Measurements from ENCODE around the gene SPR. TPM values are rescaled to one million over a fixed set of nuclear protein-coding genes. Genes with fewer than 3 reads are reported as not detected.

Gene SPR
- total RNA-seq, 1 experiment from 2014 or later = 22.6 TPM

DNA sequence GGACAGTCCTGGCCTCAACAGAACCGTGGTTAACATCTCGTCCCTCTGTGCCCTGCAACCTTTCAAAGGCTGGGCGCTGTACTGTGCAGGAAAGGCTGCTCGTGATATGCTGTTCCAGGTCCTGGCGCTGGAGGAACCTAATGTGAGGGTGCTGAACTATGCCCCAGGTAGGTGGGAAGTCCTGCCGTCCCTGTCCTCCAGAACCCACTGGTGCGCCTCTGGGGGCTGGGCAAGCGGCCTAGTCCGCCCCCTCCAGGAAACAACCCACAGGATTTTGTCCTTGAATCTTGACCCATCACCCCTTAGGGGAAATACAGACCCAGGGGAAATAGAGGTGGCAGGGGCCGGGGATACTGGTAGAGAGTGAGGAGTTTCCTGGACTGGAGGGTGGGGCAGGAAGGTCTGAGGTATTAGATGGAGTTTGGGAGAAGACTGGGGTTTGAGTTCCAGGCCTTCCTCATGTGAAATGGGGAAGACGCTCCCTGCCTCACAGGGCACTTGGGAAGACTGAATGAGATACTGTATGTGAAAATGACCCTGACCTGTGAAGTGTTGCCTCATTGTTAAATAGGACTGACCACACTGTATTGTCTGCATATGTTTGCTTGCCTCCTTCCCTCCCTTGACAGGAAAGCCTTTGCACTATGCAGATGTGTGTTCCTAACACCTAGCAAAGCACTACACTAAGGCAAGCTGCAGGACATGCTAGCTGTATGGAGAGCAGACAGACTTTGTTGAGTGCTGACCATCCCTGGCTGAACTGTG is 1.4 kb downstream of the SPR start:
- H3K9me3 ChIP-seq (ENCODE audit: low read depth, low read length, poor library complexity, severe bottlenecking) = no peaks in the 10 kb centered on the region
- intact Hi-C loops (cut with micrococcal nuclease; ENCODE audit: unreplicated experiment) = loop anchor here (1.0 kb wide), 1 partner anchor 117 kb away; no protein-coding TSS in a partner anchor
- peaks cover 11% of the 10 kb centered on the region for H3K27me3 ChIP-seq (replicated peaks; ENCODE audit: insufficient read depth, low read depth, low read length, poor library complexity)
- no TSS peak for BruUV-seq (replicated peaks)
- H3K4me3 ChIP-seq (ENCODE audit: low read depth, low read length, poor library complexity, severe bottlenecking) = peak overlapping the region; percentile 76
- H3K27ac ChIP-seq (ENCODE audit: low read depth, low read length, poor library complexity, severe bottlenecking) = no peak overlapping the region
- DNase-seq (ENCODE audit: low spot score) = no peak
- TF ChIP-seq, protein P1, sequence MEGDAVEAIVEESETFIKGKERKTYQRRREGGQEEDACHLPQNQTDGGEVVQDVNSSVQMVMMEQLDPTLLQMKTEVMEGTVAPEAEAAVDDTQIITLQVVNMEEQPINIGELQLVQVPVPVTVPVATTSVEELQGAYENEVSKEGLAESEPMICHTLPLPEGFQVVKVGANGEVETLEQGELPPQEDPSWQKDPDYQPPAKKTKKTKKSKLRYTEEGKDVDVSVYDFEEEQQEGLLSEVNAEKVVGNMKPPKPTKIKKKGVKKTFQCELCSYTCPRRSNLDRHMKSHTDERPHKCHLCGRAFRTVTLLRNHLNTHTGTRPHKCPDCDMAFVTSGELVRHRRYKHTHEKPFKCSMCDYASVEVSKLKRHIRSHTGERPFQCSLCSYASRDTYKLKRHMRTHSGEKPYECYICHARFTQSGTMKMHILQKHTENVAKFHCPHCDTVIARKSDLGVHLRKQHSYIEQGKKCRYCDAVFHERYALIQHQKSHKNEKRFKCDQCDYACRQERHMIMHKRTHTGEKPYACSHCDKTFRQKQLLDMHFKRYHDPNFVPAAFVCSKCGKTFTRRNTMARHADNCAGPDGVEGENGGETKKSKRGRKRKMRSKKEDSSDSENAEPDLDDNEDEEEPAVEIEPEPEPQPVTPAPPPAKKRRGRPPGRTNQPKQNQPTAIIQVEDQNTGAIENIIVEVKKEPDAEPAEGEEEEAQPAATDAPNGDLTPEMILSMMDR (conservative IDR thresholded peaks at IDR 0.05; ENCODE audit: low read depth, low read length) = no peak
- no peak for TF ChIP-seq EZH2 (IDR thresholded peaks at IDR 0.05; ENCODE audit: borderline replicate concordance, low read depth, low read length, poor library complexity, severe bottlenecking)
- CTCF ChIA-PET = interaction anchor here (1.2 kb wide), 1 partner anchor 288 kb away, joined by 3 read pairs; no protein-coding TSS in a partner anchor
- POLR2A ChIA-PET (ENCODE audit: low non-redundant PET) = no interaction called here
- peaks cover 4% of the 10 kb centered on the region for H3K4me1 ChIP-seq (ENCODE audit: insufficient read depth, low read length, poor library complexity, severe bottlenecking)
- no peaks in the 10 kb centered on the region for H3K36me3 ChIP-seq (ENCODE audit: insufficient read depth, low read length, poor library complexity, severe bottlenecking)

- DNase-seq (ENCODE audit: low spot score) = no peak
- TF ChIP-seq, protein P1 (conservative IDR thresholded peaks at IDR 0.05; ENCODE audit: low read depth, low read length) = no peak
- TF ChIP-seq EZH2 (IDR thresholded peaks at IDR 0.05; ENCODE audit: borderline replicate concordance, low read depth, low read length, poor library complexity, severe bottlenecking) = no peak
- intact Hi-C loops (cut with micrococcal nuclease; ENCODE audit: unreplicated experiment) = loop anchor here (5.0 to 10.0 kb wide), 2 partner anchors 195 to 287 kb away; no protein-coding TSS in a partner anchor
- ChIA-PET CTCF (interaction anchor here (0.7 kb wide), 2 partner anchors 1354 to 1613 kb away, joined by 7 read pairs; no protein-coding TSS in a partner anchor), POLR2A (ENCODE audit: low non-redundant PET) (no interaction called here)
- Histone ChIP-seq H3K4me1 (ENCODE audit: insufficient read depth, low read length, poor library complexity, severe bottlenecking) (peaks cover 4% of the 10 kb centered on the region), H3K27me3 (replicated peaks; ENCODE audit: insufficient read depth, low read depth, low read length, poor library complexity) (peaks cover 11% of the 10 kb centered on the region), H3K9me3 (ENCODE audit: low read depth, low read length, poor library complexity, severe bottlenecking) (no peaks in the 10 kb centered on the region), H3K4me3 (ENCODE audit: low read depth, low read length, poor library complexity, severe bottlenecking) (no peak overlapping the region), H3K27ac (ENCODE audit: low read depth, low read length, poor library complexity, severe bottlenecking) (no peak overlapping the region), H3K36me3 (ENCODE audit: insufficient read depth, low read length, poor library complexity, severe bottlenecking) (no peaks in the 10 kb centered on the region)
- no TSS peak for BruUV-seq (replicated peaks)
Measured at GRCh38 chr2:72889991-72890390, 2.8 kb downstream of the SPR start.

DNA sequence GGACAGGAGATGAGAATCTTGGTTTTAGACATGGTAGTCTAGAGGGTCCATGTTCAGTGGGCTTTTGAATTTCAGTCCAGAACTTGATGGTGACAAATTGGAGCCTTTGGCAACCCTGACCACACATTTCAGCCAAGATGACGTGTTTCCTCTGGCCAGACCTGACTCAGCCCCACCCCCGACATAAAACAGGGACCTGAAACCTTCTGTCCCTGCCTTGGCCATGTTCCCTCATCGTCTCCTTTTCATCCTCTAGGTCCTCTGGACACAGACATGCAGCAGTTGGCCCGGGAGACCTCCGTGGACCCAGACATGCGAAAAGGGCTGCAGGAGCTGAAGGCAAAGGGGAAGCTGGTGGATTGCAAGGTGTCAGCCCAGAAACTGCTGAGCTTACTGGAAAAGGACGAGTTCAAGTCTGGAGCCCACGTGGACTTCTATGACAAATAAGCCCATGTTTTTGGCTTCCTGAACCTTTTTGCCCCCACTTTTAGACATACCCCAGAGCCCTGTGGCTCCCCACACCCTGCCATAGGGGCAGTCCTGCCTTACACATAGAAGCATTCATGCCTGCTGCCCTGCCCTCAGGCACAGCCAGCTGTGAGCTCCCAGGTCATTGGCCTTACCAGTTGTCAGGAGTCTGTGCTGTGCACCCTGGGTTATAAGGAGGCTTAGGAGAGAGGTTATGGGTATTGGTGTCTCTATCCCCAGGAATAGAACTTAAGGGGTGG is 4.0 kb downstream of the SPR start:
- BruUV-seq (replicated peaks) = TSS peak; percentile 56
- POLR2A ChIA-PET (ENCODE audit: low non-redundant PET) = no interaction called here
- H3K9me3 ChIP-seq (ENCODE audit: low read depth, low read length, poor library complexity, severe bottlenecking) = no peaks in the 10 kb centered on the region
- no peak for DNase-seq (ENCODE audit: low spot score)
- H3K36me3 ChIP-seq (ENCODE audit: insufficient read depth, low read length, poor library complexity, severe bottlenecking) = no peaks in the 10 kb centered on the region
- TF ChIP-seq, protein P1 (conservative IDR thresholded peaks at IDR 0.05; ENCODE audit: low read depth, low read length) = no peak
- TF ChIP-seq EZH2 (IDR thresholded peaks at IDR 0.05; ENCODE audit: borderline replicate concordance, low read depth, low read length, poor library complexity, severe bottlenecking) = no peak
- no peak overlapping the region for H3K4me3 ChIP-seq (ENCODE audit: low read depth, low read length, poor library complexity, severe bottlenecking)
- CTCF ChIA-PET = interaction anchor here (3.3 kb wide), 1 partner anchor 82 kb away, joined by 22 read pairs; no protein-coding TSS in a partner anchor
- no peaks in the 10 kb centered on the region for H3K27me3 ChIP-seq (replicated peaks; ENCODE audit: insufficient read depth, low read depth, low read length, poor library complexity)
- intact Hi-C loops (cut with micrococcal nuclease; ENCODE audit: unreplicated experiment) = loop anchor here (5.0 to 10.0 kb wide), 2 partner anchors 194 to 286 kb away; no protein-coding TSS in a partner anchor
- peaks cover 4% of the 10 kb centered on the region for H3K4me1 ChIP-seq (ENCODE audit: insufficient read depth, low read length, poor library complexity, severe bottlenecking)
- no peak overlapping the region for H3K27ac ChIP-seq (ENCODE audit: low read depth, low read length, poor library complexity, severe bottlenecking)

Data from A673 (cell line).